KMS-11 (cell line): Measurements from ENCODE around the gene BEX2.

Experiments used
- H2AFZ ChIP-seq: fragments of 200-600 bp; sonication (generic); 2 replicates; pipeline ENCODE4 v1.6.1; 2016; ENCODE audit warnings: antibody characterized with exemption, mixed run types, low read depth
- H3K27ac ChIP-seq: fragments of 200-600 bp; sonication (generic); 2 replicates; pipeline ENCODE4 v1.6.1; 2016; ENCODE audit warnings: mild to moderate bottlenecking, mixed run types
- H3K27me3 ChIP-seq: fragments of 200-600 bp; sonication (generic); 2 replicates; pipeline ENCODE4 v1.6.1; 2017; ENCODE audit warnings: mild to moderate bottlenecking, low read depth, mixed run types, moderate library complexity; ENCODE audit not compliant: insufficient read depth
- H3K36me3 ChIP-seq: fragments of 200-600 bp; sonication (generic); 2 replicates; pipeline ENCODE4 v1.6.1; 2017; ENCODE audit warnings: mild to moderate bottlenecking, mixed run types; ENCODE audit not compliant: insufficient read depth
- H3K4me1 ChIP-seq: fragments of 200-600 bp; sonication (generic); 2 replicates; pipeline ENCODE4 v1.6.1; 2016; ENCODE audit warnings: mild to moderate bottlenecking, low read depth, mixed run types; ENCODE audit not compliant: poor library complexity, severe bottlenecking
- H3K4me2 ChIP-seq: fragments of 200-600 bp; sonication (generic); 2 replicates; pipeline ENCODE4 v1.7.0; 2016; ENCODE audit warnings: mild to moderate bottlenecking, mixed run types
- H3K4me3 ChIP-seq: fragments of 200-600 bp; sonication (generic); IDR thresholded peaks from 2 replicates; pipeline ENCODE4 v1.6.1; 2017; ENCODE audit warnings: low read depth, low read length, mixed read lengths; ENCODE audit not compliant: insufficient read depth
- H3K79me2 ChIP-seq: fragments of 200-600 bp; sonication (generic); 2 replicates; pipeline ENCODE4 v1.6.1; 2016; ENCODE audit warnings: low read depth, mixed run types; ENCODE audit not compliant: insufficient read depth
- H3K9ac ChIP-seq: fragments of 200-600 bp; sonication (generic); 2 replicates; pipeline ENCODE4 v1.6.1; 2016; ENCODE audit warnings: mild to moderate bottlenecking, mixed run types
- H4K20me1 ChIP-seq: fragments of 200-600 bp; sonication (generic); 2 replicates; pipeline ENCODE4 v1.6.1; 2016; ENCODE audit warnings: mild to moderate bottlenecking, mixed run types; ENCODE audit not compliant: insufficient read depth
- CTCF ChIP-seq: fragments of 200-600 bp; sonication (generic); conservative IDR thresholded peaks from 2 replicates; pipeline ENCODE4 v1.6.1; 2017; ENCODE audit warnings: low read depth, mild to moderate bottlenecking, antibody characterized with exemption, low read length, moderate library complexity, mixed read lengths

Gene BEX2

GRCh38 chrX:103338663-103339062 is 27.9 kb upstream of the BEX2 start:
- Histone ChIP-seq H3K4me3 (no peak overlapping the region), H3K36me3 (no peaks in the 10 kb centered on the region), H3K4me2 (no peak overlapping the region), H3K79me2 (no peaks in the 10 kb centered on the region), H3K27me3 (no peaks in the 10 kb centered on the region), H3K4me1 (peaks cover 7% of the 10 kb centered on the region), H3K27ac (no peak overlapping the region), H2AFZ (no peak overlapping the region), H4K20me1 (no peaks in the 10 kb centered on the region), H3K9ac (no peak overlapping the region)
- TF ChIP-seq CTCF = no peak

GRCh38 chrX:103330681-103331288 is 20.0 kb upstream of the BEX2 start:
- Histone ChIP-seq H4K20me1 (no peaks in the 10 kb centered on the region), H3K9ac (no peak overlapping the region), H3K79me2 (no peaks in the 10 kb centered on the region), H2AFZ (no peak overlapping the region), H3K4me3 (no peak overlapping the region), H3K27me3 (no peaks in the 10 kb centered on the region), H3K27ac (no peak overlapping the region), H3K4me1 (no peaks in the 10 kb centered on the region), H3K4me2 (no peak overlapping the region), H3K36me3 (no peaks in the 10 kb centered on the region)
- no peak for TF ChIP-seq CTCF

- no peaks in the 10 kb centered on the region for H3K36me3 ChIP-seq
These were observed 19.2 kb upstream of the BEX2 start, which contains the start of gene TCEAL7 for GRCh38 chrX:103329991-103330390. Gene TCEAL7 (plus strand): TSS chrX:103330239. CDS start chrX:103331404, 1,165 bp downstream.

GRCh38 chrX:103311399-103311780 is 600 bp upstream of the BEX2 start:
- Histone ChIP-seq H3K4me1 (peaks cover 6% of the 10 kb centered on the region), H3K27ac (no peak overlapping the region), H3K27me3 (no peaks in the 10 kb centered on the region), H3K4me2 (peak overlapping the region; percentile 60; the same call in 1 of the 2 replicates), H3K79me2 (no peaks in the 10 kb centered on the region), H2AFZ (peak overlapping the region; percentile 82), H4K20me1 (no peaks in the 10 kb centered on the region), H3K36me3 (no peaks in the 10 kb centered on the region), H3K4me3 (no peak overlapping the region), H3K9ac (no peak overlapping the region)
- no peak for TF ChIP-seq CTCF

More at GRCh38 chrX:103329991-103330390, 19.2 kb upstream of the BEX2 start, which contains the start of gene TCEAL7:
- Histone ChIP-seq H4K20me1 (no peaks in the 10 kb centered on the region), H2AFZ (no peak within 1 kb of the TSS), H3K4me1 (no peaks in the 10 kb centered on the region), H3K4me2 (no peak within 1 kb of the TSS), H3K4me3 (no peak within 1 kb of the TSS), H3K27me3 (no peaks in the 10 kb centered on the region), H3K27ac (no peak within 1 kb of the TSS), H3K79me2 (no peaks in the 10 kb centered on the region), H3K9ac (no peak within 1 kb of the TSS)
- no peak for TF ChIP-seq CTCF
